Hepatocyte (in vitro differentiated cells): Measurements from ENCODE around the gene PHACTR1. TPM values are rescaled to one million over a fixed set of nuclear protein-coding genes. Genes with fewer than 3 reads are reported as not detected.
"Not testable (repeated sequence)": the region's sequence is repeated elsewhere in the genome, so short reads cannot be mapped to it uniquely, and the experiment has no call there.

Experiments
- DNase-seq: peaks from one replicate; pipeline ENCODE4 v3.0.0-alpha.2; 2016; ENCODE audit warnings: low spot score
- H2AFZ ChIP-seq: fragments of 200-600 bp; sonication (generic); 2 replicates; pipeline ENCODE4 v1.6.0; 2016; ENCODE audit warnings: antibody characterized with exemption, mild to moderate bottlenecking
- H3K27ac ChIP-seq: fragments of 200-600 bp; sonication (generic); 2 replicates; pipeline ENCODE4 v1.5.1; 2016; ENCODE audit warnings: mild to moderate bottlenecking
- H3K27me3 ChIP-seq: fragments of 200-600 bp; sonication (generic); 2 replicates; pipeline ENCODE4 v1.6.1; 2016
- H3K36me3 ChIP-seq: fragments of 200-600 bp; sonication (generic); replicated peaks from 2 replicates; pipeline ENCODE4 v1.5.1; 2016; ENCODE audit warnings: low read depth; ENCODE audit not compliant: insufficient read depth
- H3K4me1 ChIP-seq: fragments of 200-600 bp; sonication (generic); 2 replicates; pipeline ENCODE4 v1.5.1; 2016; ENCODE audit warnings: mild to moderate bottlenecking, moderate library complexity; ENCODE audit not compliant: insufficient read depth
- H3K4me2 ChIP-seq: fragments of 200-600 bp; sonication (generic); 2 replicates; pipeline ENCODE4 v1.6.0; 2016
- H3K4me3 ChIP-seq: fragments of 200-600 bp; sonication (generic); 2 replicates; pipeline ENCODE4 v1.5.1; 2016; ENCODE audit warnings: mild to moderate bottlenecking
- H3K79me2 ChIP-seq: fragments of 200-600 bp; sonication (generic); 2 replicates; pipeline ENCODE4 v1.6.0; 2017; ENCODE audit warnings: mild to moderate bottlenecking
- H3K9me2 ChIP-seq: fragments of 200-600 bp; sonication (generic); replicated peaks from 2 replicates; pipeline ENCODE4 v1.6.0; 2017; ENCODE audit warnings: mild to moderate bottlenecking; ENCODE audit not compliant: insufficient read depth
- H3K9me3 ChIP-seq: fragments of 200-600 bp; sonication (generic); 2 replicates; pipeline ENCODE4 v1.5.1; 2016; ENCODE audit warnings: low read depth, mild to moderate bottlenecking
- H4K20me1 ChIP-seq: fragments of 200-600 bp; sonication (generic); 2 replicates; pipeline ENCODE4 v1.6.0; 2016; ENCODE audit warnings: mild to moderate bottlenecking; ENCODE audit not compliant: insufficient read depth, poor library complexity, severe bottlenecking
- EZH2 ChIP-seq: fragments of 200-600 bp; sonication (generic); IDR thresholded peaks from 2 replicates; pipeline ENCODE4 v1.6.1; 2016; ENCODE audit warnings: antibody characterized with exemption, mild to moderate bottlenecking, borderline replicate concordance
- EZH2phosphoT487 ChIP-seq: fragments of 200-600 bp; sonication (generic); IDR thresholded peaks from one replicate; pipeline ENCODE4 v1.6.1; 2018; ENCODE audit warnings: antibody characterized with exemption, mild to moderate bottlenecking, low read depth, moderate library complexity; ENCODE audit not compliant: unreplicated experiment, severe bottlenecking
- WGBS: methylation state at CpG from one replicate; pipeline ENCODE4 v1.1.6; 2016; ENCODE audit warnings: low lambda C conversion rate; ENCODE audit errors: missing lambda C conversion rate; 5-methylcytosine and 5-hydroxymethylcytosine counted together
- polyA plus RNA-seq: library from polyadenylated mRNA; unstranded; fragments of >200 nt; fragmentation: Nextera tagmentation; extraction: Ambion mirVana; gene quantifications from 2 replicates; pipeline ENCODE4 v1.2.1, GENCODE V29; 2016
- total RNA-seq: library from RNA; depleted of rRNA; stranded (reverse); fragments of >200 nt; gene quantifications from 2 replicates; pipeline ENCODE4 v1.2.3, GENCODE V29; 2014
- TF ChIP-seq, protein P1 (sequence below): fragments of 200-600 bp; sonication (generic); IDR thresholded peaks from 2 replicates; pipeline ENCODE4 v1.5.1; 2016; ENCODE audit warnings: antibody characterized with exemption, mild to moderate bottlenecking; ENCODE audit not compliant: poor library complexity

Gene PHACTR1
- total and polyA plus RNA-seq, 2 experiments from 2014 or later: 3.0 to 4.3 TPM

DNA sequence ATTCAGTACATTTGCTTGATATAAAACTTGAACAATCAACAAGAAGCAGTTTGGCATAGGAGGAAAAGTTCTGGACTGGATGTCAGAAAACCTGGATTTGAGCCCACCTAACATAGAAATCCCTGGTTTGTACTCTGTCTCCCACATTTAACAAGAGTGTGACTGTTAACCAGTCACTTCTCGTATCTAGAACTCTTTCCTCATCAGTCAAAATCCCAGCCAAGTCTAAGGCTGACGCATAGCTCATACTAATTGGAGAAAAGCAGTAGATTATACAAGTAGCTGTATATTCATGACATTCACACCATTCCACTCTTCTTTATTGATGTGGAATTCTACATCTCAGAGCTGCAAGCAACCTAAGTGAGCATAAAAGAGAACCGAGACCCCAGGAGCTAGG, 222.7 kb downstream of the PHACTR1 start:
- TF ChIP-seq, protein P1, sequence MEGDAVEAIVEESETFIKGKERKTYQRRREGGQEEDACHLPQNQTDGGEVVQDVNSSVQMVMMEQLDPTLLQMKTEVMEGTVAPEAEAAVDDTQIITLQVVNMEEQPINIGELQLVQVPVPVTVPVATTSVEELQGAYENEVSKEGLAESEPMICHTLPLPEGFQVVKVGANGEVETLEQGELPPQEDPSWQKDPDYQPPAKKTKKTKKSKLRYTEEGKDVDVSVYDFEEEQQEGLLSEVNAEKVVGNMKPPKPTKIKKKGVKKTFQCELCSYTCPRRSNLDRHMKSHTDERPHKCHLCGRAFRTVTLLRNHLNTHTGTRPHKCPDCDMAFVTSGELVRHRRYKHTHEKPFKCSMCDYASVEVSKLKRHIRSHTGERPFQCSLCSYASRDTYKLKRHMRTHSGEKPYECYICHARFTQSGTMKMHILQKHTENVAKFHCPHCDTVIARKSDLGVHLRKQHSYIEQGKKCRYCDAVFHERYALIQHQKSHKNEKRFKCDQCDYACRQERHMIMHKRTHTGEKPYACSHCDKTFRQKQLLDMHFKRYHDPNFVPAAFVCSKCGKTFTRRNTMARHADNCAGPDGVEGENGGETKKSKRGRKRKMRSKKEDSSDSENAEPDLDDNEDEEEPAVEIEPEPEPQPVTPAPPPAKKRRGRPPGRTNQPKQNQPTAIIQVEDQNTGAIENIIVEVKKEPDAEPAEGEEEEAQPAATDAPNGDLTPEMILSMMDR: no peak

DNA sequence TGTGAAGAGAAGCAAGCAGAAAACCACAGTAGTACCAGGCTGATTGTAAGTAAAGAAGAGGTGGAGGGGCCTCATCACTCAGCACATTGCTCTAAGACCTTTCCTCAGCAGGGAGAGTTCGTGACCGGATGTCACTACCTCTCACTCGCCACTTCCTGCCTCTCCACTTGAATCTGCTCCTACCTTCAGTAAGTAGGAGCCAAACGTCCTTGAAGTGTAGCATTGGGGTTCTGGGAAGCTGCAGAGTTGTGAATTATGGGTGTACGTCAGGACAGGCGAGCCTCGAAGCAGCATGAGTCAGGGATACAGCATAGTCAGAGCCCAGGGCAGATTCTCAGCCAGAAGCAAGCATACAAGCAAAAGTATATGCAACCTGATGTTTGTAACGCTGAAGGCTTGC, 224.9 kb downstream of the PHACTR1 start:
- WGBS: 67% methylated on average over 8 of the region's 8 CpGs
- Histone ChIP-seq H4K20me1 (no peaks in the 10 kb centered on the region), H3K27me3 (no peaks in the 10 kb centered on the region), H3K9me3 (no peaks in the 10 kb centered on the region), H3K79me2 (no peaks in the 10 kb centered on the region), H3K4me3 (no peak overlapping the region), H3K4me1 (no peaks in the 10 kb centered on the region), H3K36me3 (no peaks in the 10 kb centered on the region), H3K27ac (no peak overlapping the region), H3K4me2 (no peak overlapping the region), H3K9me2 (no peaks in the 10 kb centered on the region), H2AFZ (no peak overlapping the region)
- TF ChIP-seq, protein P1: no peak
- TF ChIP-seq EZH2phosphoT487 (no peak), EZH2 (no peak)
- no peak for DNase-seq

More for the DNA sequence above, 222.7 kb downstream of the PHACTR1 start:
- no peaks in the 10 kb centered on the region for H3K27me3 ChIP-seq
- H3K4me1 ChIP-seq: no peaks in the 10 kb centered on the region
- no peak for DNase-seq
- H3K4me3 ChIP-seq: no peak overlapping the region
- H4K20me1 ChIP-seq: no peaks in the 10 kb centered on the region
- no peak overlapping the region for H3K27ac ChIP-seq
- no peak overlapping the region for H3K4me2 ChIP-seq
- H3K9me2 ChIP-seq: no peaks in the 10 kb centered on the region
- WGBS: 87% methylated on average over 3 of the region's 3 CpGs
- no peak overlapping the region for H2AFZ ChIP-seq
- H3K36me3 ChIP-seq: no peaks in the 10 kb centered on the region
- no peaks in the 10 kb centered on the region for H3K9me3 ChIP-seq
- no peaks in the 10 kb centered on the region for H3K79me2 ChIP-seq

DNA sequence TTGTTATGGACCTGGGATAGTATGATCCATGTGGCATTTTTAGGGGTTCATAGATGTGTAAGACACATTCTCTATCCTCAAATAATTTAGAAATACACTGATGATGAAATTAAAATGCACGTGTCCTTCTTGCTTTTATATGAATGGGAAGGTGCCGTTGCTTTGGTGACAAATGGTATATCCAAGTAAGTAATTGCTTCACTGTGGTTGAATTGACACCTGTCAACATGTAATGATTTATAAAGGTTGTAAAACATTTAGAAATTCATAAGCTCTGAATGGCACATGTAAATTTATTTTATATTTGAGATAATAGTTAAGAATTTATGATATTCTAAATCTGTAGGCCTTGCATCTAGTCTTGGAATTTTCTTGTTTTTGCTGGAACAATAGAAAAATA, 227.0 kb downstream of the PHACTR1 start:
- no peaks in the 10 kb centered on the region for H3K9me3 ChIP-seq
- no peak overlapping the region for H3K27ac ChIP-seq
- no peaks in the 10 kb centered on the region for H3K4me1 ChIP-seq
- H3K79me2 ChIP-seq: no peaks in the 10 kb centered on the region
- no peaks in the 10 kb centered on the region for H4K20me1 ChIP-seq
- no peaks in the 10 kb centered on the region for H3K9me2 ChIP-seq
- WGBS: 85% methylated on average over 2 of the region's 2 CpGs
- no peaks in the 10 kb centered on the region for H3K36me3 ChIP-seq
- no peaks in the 10 kb centered on the region for H3K27me3 ChIP-seq
- H2AFZ ChIP-seq: no peak overlapping the region
- no peak overlapping the region for H3K4me2 ChIP-seq
- no peak overlapping the region for H3K4me3 ChIP-seq
- TF ChIP-seq, protein P1: no peak
- DNase-seq: no peak

DNA sequence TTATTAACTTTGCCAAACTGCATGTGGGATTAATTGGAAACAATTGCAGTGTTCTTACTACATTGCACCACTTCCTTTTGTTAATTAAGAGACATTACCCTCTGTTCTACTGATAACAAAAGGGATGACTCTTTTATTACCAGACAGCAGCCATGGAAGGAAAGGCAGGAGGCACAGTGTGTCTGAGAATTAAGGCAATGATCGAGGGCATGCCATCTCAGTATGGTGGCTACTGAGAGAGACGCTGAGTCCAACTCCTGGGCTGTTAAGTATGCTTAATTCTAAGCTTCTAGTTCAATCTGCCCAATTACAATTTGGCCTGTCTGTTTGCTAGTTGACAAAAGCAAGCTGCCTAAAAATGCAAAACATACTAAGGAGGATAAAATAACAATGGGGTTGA, 227.4 kb downstream of the PHACTR1 start:
- Histone ChIP-seq H3K79me2 (no peaks in the 10 kb centered on the region), H3K4me1 (no peaks in the 10 kb centered on the region), H3K9me2 (no peaks in the 10 kb centered on the region), H3K4me2 (no peak overlapping the region), H3K9me3 (no peaks in the 10 kb centered on the region), H4K20me1 (no peaks in the 10 kb centered on the region), H2AFZ (no peak overlapping the region), H3K27me3 (no peaks in the 10 kb centered on the region), H3K4me3 (no peak overlapping the region), H3K36me3 (no peaks in the 10 kb centered on the region), H3K27ac (no peak overlapping the region)
- TF ChIP-seq, protein P1: no peak
- no peak for TF ChIP-seq EZH2phosphoT487
- TF ChIP-seq EZH2: no peak
- DNase-seq: no peak
- 77% methylated on average over 2 of the region's 2 CpGs for WGBS

DNA sequence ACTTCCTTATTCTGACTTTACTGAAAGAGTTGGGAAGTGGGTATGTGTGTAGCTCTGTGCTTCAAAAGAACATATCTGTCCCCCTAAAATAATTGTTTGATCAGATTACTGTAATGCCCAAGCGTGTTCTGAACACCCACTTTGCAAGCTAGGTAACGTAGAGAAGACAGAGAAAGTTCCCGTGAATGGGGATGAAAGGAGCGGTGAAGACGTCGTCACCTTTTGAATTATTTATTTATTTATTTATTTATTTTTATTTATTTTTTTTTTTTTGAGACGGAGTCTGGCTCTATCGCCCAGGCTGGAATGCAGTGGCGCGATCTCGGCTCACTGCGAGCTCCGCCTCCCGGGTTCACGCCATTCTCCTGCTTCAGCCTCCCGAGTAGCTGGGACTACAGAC, 228.0 kb downstream of the PHACTR1 start:
- H3K4me2 ChIP-seq, H3K36me3 ChIP-seq, DNase-seq, H3K4me1 ChIP-seq, H2AFZ ChIP-seq, H3K27ac ChIP-seq, H3K79me2 ChIP-seq, H3K27me3 ChIP-seq, H4K20me1 ChIP-seq, H3K9me3 ChIP-seq, H3K4me3 ChIP-seq, H3K9me2 ChIP-seq: not testable (repeated sequence)
- WGBS: 96% methylated on average over 15 of the region's 16 CpGs
